ENCODE data around the gene TMEM39B.
"Not testable (repeated sequence)": the region's sequence is repeated elsewhere in the genome, so short reads cannot be mapped to it uniquely, and the experiment has no call there.

The TMEM39B gene

DNA sequence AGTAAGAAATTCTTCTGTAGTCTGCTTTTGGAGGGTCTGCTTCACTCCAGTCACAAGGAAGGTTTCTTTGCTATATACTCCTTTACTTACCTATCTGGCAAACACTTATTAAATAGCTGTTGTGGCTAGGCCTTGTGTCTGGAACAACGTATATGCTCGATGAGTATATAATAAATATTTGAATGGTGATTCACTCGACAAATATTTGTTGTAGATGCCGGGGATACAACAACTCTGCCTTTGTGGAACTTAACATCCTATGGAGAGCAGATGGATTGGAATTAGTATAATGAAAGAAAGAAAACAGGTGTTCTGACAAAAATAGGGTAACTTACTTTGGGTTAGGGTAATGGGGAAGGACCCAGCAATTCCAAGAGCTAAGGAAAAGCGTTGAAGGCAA is 66.2 kb downstream of the TMEM39B start:
- in situ Hi-C loops (cut with HindIII; ENCODE audit: low sequenced_read_pairs), result no loop called here
- no peak overlapping the region for H3K4me3 ChIP-seq (ENCODE audit: low read depth, low read length)
- DNase-seq (ENCODE audit: low read depth), result no peak
- TF ChIP-seq, protein P1, sequence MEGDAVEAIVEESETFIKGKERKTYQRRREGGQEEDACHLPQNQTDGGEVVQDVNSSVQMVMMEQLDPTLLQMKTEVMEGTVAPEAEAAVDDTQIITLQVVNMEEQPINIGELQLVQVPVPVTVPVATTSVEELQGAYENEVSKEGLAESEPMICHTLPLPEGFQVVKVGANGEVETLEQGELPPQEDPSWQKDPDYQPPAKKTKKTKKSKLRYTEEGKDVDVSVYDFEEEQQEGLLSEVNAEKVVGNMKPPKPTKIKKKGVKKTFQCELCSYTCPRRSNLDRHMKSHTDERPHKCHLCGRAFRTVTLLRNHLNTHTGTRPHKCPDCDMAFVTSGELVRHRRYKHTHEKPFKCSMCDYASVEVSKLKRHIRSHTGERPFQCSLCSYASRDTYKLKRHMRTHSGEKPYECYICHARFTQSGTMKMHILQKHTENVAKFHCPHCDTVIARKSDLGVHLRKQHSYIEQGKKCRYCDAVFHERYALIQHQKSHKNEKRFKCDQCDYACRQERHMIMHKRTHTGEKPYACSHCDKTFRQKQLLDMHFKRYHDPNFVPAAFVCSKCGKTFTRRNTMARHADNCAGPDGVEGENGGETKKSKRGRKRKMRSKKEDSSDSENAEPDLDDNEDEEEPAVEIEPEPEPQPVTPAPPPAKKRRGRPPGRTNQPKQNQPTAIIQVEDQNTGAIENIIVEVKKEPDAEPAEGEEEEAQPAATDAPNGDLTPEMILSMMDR (IDR thresholded peaks at IDR 0.05; ENCODE audit: low read depth, low read length, missing control alignments), result no peak

DNA sequence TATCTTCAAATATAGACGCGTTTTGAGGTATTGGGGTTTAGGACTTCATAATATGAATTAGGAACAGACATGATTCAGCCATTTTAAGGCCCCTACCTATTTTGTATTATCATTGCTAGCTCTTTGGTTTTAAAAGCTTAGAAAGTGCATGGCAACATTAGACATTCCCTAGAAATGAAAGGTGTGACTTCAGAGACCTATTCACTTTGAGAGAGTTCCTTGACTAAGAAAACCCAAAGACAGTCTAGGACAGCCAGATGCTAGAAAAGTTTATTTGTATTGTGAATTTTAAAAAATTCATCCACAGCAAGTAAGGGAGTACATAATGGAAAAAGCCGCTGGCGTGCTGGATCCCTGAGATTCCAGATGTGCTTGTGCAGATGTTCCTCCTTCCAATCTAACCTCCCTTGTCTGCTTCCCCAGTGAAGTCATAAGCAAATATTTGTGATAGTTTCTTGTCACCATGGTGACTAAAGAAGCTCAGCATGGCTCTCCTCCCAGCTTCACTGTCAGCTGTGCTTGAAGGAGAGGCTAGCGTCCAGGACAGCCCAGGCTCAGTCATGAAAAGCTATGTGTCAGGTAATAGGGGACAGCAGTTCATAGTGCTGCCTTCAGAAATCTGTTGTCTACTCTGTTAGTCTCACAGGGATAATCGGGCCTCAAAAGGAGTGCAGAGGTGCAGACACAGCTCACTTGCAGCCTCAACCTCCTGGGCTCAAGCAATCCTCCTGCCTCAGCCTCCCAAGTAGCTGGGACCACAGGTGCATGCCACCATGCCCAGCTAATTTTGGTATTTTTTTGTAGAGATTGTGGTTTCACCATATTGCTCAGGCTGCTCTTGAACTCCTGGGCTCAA is 69.9 kb downstream of the TMEM39B start:
- TF ChIP-seq, protein P1 (IDR thresholded peaks at IDR 0.05; ENCODE audit: low read depth, low read length, missing control alignments), result no peak
- H3K4me3 ChIP-seq (ENCODE audit: low read depth, low read length), result no peak overlapping the region
- in situ Hi-C loops (cut with HindIII; ENCODE audit: low sequenced_read_pairs), result no loop called here
- peak; percentile 33 for DNase-seq (ENCODE audit: low read depth)

DNA sequence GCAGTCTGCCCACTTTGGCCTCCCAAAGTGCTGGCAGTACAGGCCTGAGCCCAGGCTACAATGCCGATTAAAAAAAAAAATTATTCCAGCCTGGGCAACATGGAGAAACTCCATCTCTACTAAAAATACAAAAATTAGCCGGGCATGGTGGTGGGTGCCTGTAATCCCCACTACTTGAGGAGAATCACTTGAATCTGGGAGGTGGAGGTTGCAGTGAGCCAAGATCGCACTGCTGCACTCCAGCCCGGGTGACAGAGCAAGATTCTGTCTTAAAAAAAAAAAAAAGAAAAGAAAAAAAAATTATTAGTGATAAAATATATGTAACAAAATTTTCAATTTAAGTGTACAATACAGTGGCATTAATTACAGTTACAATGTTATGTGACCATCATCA is 70.6 kb downstream of the TMEM39B start:
- DNase-seq (ENCODE audit: low read depth); in situ Hi-C loops (cut with HindIII; ENCODE audit: low sequenced_read_pairs); H3K4me3 ChIP-seq (ENCODE audit: low read depth, low read length): not testable (repeated sequence)

DNA sequence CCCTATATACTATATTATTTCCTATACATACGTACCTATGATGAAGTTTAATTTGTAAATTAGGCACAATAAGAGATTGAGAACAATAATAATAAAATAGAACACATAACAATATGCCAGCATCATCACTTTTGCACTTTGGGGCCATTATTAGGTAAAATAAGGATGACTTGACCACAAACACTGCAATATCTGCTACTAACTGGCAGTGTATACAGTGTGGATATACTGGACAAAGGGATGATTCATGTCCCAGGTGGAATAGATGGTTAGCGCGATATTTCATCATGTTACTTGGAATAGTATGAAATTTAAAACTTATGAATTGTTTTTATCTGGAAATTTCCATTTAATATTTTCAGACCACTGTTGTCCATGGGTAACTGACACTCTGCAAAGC is 71.3 kb downstream of the TMEM39B start:
- TF ChIP-seq, protein P1 (IDR thresholded peaks at IDR 0.05; ENCODE audit: low read depth, low read length, missing control alignments), result no peak
- H3K4me3 ChIP-seq (ENCODE audit: low read depth, low read length), result no peak overlapping the region
- no peak for DNase-seq (ENCODE audit: low read depth)
- in situ Hi-C loops (cut with HindIII; ENCODE audit: low sequenced_read_pairs), result no loop called here

DNA sequence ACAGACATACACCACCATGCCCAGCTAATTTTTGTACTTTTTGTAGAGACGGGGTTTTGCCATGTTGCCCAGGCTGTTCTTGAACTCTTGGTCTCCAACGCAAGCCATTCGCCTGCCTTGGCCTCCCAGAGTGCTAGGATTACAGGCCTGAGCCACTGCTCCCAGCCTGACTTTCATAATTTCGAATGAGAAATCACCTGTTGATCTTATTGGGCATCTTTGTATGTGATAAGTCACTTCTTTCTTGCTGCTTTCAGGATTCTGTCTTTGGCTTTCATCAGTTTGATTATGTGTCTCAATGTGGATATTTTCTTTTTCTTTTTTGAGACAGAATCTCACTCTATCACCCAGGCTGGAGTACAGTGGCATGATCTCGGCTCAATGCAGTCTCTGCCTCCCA is 75.1 kb downstream of the TMEM39B start:
- in situ Hi-C loops (cut with HindIII; ENCODE audit: low sequenced_read_pairs); DNase-seq (ENCODE audit: low read depth); H3K4me3 ChIP-seq (ENCODE audit: low read depth, low read length): not testable (repeated sequence)

DNA sequence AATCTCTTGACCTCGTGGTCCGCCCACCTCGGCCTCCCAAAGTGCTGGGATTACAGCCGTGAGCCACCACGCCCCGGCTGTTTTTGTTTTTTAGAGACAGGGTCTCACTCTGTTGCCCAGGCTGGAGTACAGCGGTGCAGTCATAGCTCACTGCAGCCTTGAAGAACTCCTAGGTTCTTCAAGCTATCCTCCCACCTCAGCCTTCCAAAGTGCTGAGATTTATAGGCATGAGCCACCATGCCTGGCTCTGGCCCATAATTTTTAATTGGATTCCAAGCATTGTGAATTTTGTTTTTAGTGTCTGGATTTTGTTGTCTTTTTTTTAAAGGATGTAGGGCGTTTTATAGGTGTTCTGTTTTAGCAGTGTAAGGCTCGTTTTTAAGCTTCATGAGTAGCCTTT is 78.1 kb downstream of the TMEM39B start:
- in situ Hi-C loops (cut with HindIII; ENCODE audit: low sequenced_read_pairs), result no loop called here
- TF ChIP-seq, protein P1 (IDR thresholded peaks at IDR 0.05; ENCODE audit: low read depth, low read length, missing control alignments), result no peak
- no peak overlapping the region for H3K4me3 ChIP-seq (ENCODE audit: low read depth, low read length)
- no peak for DNase-seq (ENCODE audit: low read depth)

DNA sequence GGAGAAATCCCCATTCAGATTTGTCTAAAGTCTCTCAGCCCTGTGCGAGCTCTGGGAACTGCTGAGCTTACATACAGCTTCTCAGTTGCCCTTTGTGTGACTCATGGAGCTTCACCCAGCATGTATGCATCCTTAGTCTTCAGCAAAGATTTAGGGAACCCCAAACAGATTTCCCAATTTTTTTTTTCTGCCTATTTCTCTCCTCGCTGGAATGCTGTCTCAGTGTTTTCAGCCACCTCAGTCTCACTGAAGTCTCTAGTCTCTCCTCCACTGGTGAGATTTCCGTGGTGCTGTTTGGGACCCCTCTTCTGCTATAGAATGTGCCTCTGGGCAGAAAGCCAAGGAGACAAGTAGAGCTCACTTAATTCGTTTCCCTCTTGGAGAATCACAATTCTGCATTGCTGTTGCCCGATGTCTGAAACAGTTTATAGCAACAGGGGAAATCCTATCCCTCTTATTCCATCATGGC is 78.6 kb downstream of the TMEM39B start:
- DNase-seq (ENCODE audit: low read depth), result peak; percentile 45
- in situ Hi-C loops (cut with HindIII; ENCODE audit: low sequenced_read_pairs), result no loop called here

More for the DNA sequence above, 78.6 kb downstream of the TMEM39B start:
- no peak overlapping the region for H3K4me3 ChIP-seq (ENCODE audit: low read depth, low read length)
- TF ChIP-seq, protein P1 (IDR thresholded peaks at IDR 0.05; ENCODE audit: low read depth, low read length, missing control alignments), result no peak
